ENCODE results near the gene KY.

KY gene, protein sequence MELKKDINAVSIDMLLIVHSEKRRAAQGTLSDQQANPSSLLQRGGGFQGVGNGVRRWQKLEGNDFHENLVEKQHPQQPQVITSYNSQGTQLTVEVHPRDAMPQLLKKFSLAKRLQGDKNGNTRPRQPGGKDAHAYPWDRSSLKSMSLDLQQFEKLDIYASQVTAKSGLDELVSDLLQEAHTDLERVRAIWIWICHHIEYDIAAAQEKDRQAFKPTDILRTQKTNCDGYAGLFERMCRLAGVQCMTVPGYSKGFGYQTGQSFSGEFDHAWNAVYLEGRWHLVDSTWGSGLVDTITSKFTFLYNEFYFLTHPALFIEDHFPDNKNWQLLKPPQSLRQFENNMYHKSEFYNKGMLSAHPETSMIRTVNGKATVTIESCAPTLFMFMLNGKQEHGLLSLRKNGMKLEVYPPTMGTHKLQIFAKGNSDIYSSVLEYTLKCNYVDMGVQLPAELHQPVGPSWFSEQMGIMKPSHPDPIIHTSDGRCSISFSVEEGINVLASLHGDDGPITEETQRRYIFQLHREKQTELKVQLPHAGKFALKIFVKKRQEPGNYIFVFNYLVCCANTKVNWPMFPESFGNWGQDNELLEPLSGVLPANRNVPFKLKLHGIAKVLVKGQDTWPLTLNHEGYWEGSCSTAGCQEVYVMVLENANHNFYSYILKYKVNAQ

DNA sequence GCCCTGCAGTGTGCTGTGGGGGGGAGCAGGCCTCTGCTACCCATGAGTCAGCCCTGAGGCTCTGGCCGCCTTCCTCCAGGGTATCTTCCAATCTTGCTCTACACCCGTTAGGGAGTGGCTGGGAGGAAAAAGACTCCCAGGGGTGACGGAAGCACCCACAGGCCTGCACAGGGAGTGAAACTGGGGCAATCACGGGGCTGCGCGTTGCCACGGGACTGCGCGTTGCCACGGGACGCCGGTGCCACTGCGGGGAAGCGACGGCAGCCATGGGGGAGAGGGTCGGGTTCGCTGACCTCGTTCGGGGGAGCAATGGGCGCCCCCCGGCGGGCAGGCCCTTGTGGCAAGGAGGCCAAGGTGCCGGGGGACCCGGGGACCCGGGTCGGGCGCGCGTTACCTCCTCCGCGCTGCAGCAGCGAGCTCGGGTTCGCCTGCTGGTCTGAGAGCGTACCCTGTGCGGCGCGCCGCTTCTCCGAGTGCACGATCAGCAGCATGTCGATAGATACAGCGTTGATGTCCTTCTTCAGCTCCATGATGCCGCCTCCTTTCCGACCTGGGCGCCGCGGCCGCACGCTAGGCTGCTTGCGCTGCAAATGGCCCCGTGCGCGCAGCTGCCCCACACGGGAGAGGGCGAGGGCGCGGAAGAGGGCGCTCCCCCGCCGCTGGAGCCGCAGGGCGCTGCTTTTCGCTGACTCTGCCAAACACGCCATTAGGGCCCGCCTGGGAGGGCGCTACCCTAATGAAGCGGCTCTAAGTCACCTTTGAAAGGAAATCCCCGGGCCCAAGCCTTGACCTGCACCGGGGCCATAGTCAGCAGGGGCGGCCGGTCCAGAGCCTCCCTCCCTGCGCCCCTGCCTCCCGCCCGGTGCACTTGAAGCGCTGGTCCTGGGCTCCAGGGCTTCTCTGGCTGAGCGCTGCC is at the start of gene KY:
Gene KY, minus strand, starts transcription at position 592 of the 916 bp plus-strand sequence. Its CDS starts 62 bp downstream, at position 530.
- DNase-seq (ENCODE audit: low read depth) = no peak

DNA sequence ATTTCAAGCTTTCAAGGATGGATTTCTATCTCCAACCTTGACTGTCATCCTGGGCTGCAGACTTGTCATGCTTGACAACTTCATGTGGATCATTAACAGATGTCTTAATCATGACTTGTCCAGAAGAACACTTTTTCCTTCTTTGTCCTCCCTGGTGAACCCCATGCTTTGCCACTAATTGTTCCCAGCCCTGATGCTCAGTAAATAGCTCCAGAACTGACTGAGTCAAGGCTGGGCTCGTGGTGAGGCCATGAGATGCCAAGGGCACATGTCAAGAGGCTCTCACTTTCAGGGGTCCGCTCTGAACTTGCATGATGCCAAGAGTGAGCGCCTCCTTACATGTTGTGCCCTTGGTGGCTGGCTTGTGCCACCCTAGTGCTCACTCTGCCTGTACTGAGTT is 48.9 kb upstream of the KY start:
- no peak for DNase-seq (ENCODE audit: low read depth)

DNA sequence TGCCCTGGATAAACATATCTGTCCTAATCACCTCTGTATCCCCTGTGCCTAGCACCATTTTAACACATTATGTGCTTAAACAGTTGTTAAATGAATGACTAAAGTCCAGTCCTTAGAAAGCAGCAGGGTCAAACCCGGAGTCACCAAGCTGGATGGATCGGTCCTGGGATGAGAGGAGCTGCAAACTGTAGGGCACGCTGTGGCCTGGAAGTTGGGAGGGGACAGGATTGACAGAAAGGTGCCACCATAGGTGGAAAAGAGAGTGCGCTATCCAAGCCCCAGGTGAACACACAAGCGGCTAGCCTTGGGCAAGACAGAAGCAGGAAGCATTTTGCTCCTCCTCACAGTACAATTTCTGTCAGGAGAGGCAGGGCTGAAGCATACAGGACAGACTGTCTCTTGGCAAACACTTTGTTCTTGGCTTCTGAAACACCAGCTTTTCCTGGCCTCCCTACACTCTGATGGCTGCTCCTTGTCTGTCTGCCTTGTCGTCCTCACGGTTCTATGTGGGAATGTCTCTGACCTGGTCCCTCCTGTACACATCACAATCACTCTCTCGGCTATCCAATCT is 48.4 kb upstream of the KY start:
- DNase-seq (ENCODE audit: low read depth) = no peak

DNA sequence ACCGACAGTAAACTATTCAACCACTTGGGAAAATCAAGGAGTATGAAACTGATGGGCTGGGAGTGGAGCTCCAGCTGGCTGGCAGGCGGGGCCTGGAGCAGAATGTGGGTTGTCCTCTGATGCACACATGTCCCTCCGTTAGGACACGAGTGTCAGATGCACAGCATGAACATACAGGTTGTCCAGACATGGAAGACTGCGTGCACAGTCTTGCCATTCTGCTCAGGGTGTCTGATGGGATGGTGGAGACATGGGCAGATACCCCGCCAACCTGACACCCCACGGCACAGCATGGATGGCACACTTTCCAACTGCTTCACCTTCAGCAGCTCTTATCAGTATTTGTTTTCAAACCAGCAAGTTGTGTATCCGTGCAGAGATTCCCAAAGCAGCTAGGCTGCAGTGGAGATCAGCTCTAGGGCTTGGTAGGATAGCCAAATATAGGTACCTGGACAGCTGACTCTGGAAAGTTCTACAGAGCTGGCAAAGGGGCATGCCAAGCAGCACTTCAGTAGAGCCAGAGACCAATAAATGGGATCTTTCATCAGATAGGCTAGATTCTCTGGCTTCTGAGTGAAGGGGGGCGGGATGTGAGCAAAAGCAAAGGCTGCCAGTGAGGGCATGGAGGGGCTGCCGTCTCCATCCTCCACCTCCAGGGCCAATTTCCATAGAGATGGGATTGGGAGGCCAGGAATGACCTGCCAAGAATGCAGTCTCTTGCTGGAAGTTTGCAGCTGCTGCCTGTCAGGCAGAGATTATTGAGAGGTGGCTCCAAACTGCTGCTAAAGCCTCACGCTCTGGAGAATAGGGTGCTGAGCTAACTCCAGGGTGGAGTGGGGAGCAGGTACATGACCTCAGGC is 47.2 kb upstream of the KY start:
- no peak for DNase-seq (ENCODE audit: low read depth)

DNA sequence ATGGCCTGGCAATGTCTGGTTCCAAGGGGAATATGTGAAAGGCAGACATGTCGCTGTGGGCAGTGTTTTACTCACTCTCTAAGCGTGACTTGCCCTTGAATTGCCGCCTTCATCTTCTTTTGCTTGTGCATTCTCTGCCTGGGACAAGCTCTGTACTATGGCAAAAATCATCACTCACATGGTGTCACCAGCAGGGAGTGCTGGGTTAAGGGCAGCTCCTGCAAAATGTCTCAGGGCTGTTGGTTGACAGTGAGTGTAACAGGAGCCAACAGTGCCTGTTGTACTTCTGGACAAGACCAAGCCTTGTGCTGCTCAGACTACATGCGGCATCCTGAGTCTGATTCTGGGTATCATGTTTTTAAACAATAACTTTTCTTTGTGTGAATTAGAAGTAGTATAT is 45.3 kb upstream of the KY start:
- no peak for DNase-seq (ENCODE audit: low read depth)

DNA sequence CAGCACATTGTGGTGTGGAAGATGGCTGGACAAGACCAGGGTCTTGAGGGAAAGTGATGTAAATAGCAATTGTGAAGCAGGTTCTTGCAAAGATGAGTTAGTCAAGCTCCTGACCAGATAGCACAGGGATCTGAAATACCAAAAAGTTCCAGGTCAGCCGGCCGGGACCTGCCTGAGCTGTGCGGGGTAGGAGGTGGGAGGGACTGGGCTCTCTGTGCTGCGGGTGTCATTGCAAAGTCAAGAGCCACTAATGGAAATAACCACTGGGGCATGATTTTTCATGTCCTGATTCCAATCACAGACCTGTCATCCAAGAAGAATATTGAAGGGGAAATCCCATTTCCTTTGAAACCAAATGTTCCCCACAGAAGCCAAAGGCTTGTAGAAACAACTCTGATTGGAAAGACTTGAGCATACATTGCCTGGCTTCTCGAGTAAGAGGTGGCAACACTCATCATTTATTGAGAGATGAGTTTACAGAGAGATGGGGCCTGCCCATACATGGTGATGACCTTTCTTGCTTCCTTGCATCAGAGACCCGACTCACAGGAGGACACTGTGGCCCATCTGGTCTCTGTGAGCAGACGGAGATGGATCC is 44.2 kb upstream of the KY start:
- no peak for DNase-seq (ENCODE audit: low read depth)

DNA sequence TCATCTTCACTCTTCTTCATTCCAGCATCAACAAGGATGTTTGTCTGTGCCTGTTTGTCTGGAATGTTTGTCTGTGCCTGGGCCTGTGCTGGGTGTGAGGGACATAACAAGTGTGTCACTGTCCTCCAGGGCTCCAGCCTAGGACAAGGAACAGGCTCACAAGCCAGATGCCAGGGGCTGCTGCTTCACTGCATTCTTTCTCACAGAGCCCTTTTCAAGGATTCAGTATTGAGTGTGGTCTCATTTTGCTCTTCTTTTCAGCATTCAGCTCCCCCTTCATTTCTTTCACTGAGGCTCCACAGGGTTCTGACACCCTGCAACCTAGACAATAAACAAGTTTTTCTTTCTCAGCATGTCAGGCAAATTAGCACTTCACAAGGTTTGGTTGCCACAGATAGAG is 43.6 kb upstream of the KY start:
- DNase-seq (ENCODE audit: low read depth) = no peak

DNA sequence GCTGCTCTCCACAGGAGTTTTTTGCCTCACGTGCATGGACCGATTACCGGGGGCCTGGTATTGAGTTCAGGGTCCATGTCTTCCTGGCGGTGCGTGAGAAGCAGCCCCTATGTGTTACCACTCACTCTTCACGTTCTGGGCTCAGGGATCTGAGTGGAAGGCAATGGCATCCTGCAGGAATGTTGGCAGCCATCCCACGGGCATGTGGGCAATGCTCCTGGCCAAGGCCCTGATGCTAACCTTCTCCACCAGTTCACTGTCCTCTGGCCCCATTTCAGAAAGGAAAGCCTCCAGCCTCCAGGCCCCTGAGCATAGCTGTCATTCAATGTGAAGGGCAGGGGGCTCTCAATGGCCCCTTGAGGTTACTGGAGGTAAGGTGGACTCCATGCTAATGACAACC is 43.0 kb upstream of the KY start:
- DNase-seq (ENCODE audit: low read depth) = no peak

DNA sequence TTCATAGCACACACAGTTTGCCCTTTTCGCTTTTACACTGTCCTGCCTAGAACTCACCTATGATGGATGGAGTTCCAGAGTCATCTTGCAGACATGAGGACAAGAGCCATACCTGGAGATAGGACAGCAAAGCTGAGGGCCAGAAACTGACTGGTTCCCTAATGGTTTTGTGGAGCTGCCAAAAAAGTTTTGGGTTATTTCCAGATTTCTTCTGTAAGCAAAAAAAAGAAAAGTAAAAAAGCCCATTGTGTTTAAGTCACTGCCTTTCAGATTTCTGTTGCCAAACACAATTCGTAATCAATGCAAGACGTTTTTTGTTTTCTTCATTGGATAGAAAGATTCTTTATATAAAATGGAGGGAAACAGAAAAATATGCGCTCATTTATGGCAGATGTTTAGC is 42.4 kb upstream of the KY start:
- DNase-seq (ENCODE audit: low read depth) = no peak

DNA sequence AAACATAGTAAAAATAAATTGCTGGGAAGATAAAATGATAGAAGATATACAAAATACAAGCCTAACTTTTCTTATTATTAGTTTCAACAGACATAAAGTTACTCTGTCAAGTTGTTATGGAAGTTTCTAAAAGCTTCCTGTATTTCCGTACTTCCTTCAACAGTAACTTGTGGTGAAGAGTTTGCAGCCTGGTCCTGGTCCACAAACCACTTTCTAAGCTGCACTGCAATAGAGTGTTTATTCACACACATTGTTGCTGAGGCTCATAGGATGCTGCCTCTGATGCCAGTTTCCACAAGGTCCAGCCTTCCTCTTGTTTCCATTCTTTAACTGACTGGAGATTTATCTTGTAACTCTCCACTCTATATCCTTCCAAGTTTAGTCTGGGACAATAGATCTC is 39.4 kb upstream of the KY start:
- DNase-seq (ENCODE audit: low read depth) = no peak

DNA sequence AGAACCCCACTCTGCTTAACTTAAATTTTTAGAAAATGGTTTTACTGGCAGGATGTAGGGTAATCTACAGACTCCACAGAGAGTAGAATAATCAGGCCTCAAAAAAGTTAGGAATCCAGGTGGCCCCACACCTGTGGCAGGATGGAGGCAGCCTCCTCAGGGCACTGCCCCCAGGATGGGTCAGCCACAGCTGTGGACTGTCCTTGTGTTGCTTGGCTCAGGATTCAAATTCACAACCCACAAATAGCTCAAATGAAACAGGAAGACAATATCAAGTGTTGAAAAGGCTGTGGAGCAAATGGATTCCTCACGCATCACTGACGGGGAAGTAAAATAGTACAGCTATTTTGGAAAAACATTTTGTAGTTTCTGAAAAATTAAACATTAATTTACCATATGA is 36.8 kb upstream of the KY start:
- DNase-seq (ENCODE audit: low read depth) = no peak

DNA sequence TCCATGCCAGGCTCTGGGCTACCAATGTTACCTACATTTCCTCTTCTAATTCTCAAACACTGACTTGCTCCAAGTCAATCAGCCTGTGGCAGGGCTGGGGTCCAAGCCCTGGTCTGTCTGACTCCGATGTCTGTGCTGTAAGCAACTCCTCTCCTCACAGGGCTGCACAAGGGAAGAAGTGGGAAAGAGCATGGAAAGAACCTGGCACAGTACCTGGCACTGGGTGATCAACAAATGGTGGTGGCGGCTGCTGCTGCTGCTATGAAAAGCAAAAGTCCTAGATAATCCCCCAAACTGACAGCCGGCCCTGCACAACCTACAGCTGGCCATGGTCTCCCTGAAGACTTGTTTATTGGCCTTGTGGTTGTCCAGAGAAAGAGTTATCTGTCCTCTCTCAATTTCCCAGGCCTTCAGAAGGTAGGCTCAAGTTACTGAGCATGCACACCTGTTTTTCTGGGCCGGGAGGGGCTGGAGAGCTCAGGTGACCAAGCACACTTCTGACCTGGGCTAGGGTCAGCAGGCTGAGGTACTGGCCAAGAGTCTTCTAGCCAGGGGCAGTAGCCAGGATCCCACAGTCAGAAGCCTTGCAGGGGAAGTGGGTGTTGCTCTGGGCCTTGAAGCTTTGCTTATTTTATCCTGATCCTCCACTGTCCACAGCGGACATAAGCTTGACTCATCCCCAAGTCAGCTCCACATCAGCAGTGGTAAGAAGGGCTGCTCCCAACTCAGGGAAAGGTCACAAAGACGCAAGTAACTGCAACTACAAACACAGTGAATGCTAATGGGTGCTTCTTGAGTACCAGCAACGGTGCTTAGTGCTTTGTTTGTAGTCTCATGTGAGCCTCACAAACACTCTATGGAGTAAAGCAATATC is 35.3 kb upstream of the KY start:
- DNase-seq (ENCODE audit: low read depth) = no peak

DNA sequence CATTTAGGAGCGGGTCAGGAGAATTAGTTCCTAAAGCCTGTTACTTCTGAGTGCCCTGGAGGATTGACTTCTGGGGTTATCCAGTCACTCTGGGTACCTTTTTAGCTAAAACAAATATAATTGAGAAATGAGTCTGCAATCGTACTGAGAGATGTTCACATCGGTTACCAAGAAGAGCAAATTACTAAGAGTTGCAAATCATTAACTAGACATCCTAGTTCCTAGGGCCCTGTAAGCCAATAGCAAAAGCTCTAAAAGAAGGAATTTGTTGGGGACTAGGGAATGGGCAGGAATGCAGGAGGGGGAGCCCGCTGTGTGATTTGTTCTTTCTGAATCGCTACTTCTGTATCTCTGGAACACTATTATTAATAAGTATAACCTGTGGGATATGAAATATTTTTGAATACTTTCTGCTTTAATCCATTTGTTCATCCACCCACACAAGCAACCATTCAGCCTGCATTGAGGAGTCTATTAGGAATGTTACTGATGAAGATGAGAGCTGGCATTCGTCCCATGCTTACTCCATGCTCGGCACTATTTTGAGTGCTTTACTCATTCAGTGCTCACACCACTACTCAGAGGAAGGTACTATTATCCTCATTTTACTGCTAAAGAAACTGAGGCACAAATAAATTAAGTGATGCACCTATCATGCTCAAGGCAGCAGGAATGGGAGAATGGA is 31.5 kb upstream of the KY start:
- no peak for DNase-seq (ENCODE audit: low read depth)

DNA sequence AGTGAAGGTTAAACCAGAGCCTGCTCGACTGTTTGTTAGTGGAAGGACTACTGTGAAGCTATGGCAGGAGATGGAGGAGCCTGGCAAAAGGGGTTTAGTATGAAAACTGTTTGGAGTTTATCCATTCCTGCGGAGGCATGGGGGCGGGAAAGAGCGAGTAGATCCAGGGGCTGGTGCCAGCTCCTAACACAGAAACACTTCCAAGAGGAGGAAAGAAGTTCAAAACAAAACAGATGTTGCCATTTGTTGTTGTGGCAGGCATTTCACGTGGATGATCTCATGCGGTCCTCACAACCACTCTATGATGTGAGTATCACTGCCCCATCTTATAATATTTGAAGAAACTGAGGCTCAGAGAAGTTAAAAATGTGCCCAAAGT is 30.7 kb upstream of the KY start:
- no peak for DNase-seq (ENCODE audit: low read depth)

DNA sequence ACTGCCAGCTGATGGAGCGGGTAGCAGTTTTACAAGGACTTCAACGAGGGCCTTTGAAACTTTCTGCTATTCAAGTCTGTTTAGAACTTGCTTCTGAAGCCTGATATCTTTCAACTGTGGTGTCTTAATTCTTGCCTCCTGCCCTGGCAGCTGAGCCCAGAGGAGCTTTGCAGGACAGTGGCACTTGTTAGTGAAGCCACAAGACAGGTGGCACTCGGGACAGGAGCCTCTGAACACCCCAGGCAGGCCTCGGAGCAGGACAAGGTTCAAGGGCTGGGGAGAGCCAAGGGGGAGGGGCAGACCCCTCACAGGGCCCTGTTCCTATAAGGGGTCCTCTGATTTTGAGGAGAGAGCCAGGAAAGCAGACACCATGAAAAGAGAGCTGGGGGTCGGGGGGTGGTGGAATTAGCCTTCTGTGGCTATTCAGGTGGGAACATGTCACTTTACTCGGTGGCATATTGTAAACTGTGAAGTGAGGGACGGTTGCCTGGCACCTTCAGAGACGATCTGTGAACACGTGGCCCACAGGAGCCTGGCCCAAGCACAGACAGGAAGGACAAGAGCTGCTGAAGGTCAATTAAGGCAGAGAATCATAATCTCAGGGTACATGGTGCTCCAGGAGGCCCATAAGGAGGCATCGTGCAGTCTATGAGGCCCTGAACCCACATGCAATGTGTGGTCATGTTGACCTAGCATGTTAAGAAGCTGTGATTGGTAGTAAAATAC is 30.1 kb upstream of the KY start:
- DNase-seq (ENCODE audit: low read depth) = no peak

DNA sequence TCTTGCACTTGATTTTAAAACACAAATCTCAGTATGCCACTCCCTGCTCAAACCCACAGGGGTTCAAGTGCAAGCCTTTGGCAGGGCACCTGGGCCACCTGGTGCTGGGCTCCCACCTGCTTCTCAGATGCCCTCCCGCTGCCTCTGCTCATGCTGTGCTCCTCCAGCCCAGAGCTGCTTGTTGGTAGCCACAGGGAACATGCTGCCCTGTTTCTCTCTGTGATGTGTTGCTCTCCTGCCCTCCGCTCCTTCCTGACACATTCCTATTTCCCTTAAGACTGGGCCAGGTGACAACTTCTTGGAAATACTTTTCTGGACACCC is 27.1 kb upstream of the KY start:
- no peak for DNase-seq (ENCODE audit: low read depth)

DNA sequence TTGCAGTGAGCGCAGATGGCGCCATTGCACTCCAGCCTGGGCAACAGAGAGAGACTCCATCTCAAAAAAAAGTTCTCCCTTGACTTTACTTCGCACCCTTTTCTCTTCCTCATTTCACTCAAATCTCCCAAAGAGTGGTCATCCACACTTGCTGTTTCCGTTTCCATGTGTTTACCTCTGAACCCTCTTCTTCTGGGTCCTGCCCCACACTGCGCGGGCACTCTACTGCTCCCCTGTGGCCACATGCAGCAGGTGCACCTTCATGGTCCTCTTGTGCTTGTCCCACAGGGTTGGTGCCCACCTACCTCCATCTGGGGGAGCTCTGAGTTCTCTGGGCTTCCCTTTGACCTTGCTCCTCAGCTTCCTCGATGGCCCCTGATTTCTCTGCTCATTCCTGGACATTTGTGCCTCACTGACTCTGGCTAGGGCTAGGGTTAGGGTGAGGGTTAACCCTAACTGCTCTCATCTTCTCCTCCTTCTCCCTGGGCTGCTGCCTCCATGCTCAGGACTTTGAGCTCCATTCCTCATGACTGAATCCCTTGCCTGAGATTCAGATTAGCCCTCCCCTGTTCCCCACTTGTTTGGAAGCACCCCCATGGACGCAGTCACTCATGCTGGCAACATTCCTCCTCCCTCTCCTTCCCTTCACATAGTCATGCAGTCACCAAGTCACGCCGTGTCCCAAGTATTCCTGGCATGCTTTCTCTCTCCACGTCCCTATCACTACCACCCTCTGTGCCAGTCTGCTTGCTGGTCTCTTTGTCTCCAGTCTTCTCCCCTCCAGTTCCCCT is 26.6 kb upstream of the KY start:
- DNase-seq (ENCODE audit: low read depth) = no peak

DNA sequence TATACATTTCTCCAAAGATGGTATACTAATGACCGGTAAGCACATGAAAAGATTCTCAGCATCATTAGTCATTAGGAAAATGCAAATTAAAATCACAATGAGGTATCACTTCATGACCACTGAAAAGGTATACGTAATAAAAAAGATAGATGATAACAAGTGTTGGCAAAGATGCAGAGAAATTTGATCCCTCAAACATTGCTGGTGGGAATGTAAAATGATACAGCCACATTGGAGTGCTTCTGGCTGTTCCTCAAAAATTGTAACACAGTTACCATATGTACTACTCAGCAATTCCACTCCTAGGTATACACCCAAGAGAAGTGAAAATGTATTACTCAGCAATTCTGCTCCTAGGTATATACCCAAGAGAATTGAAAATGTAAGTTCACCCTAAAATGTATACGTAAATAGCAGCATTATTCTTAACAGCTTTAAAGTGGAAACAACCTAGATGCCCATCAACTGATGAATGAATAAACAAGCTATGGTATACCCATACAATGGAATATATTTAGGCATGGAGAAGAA is 25.0 kb upstream of the KY start:
- DNase-seq (ENCODE audit: low read depth) = no peak

All from HS-27A (cell line).